KMS-11 (cell line): ENCODE results near the gene SEMA3D.

ENCODE experiments used
- H2AFZ ChIP-seq: fragments of 200-600 bp; sonication (generic); 2 replicates; pipeline ENCODE4 v1.6.1; 2016; ENCODE audit warnings: antibody characterized with exemption, mixed run types, low read depth
- H3K27ac ChIP-seq: fragments of 200-600 bp; sonication (generic); 2 replicates; pipeline ENCODE4 v1.6.1; 2016; ENCODE audit warnings: mild to moderate bottlenecking, mixed run types
- H3K27me3 ChIP-seq: fragments of 200-600 bp; sonication (generic); 2 replicates; pipeline ENCODE4 v1.6.1; 2017; ENCODE audit warnings: mild to moderate bottlenecking, low read depth, mixed run types, moderate library complexity; ENCODE audit not compliant: insufficient read depth
- H3K36me3 ChIP-seq: fragments of 200-600 bp; sonication (generic); 2 replicates; pipeline ENCODE4 v1.6.1; 2017; ENCODE audit warnings: mild to moderate bottlenecking, mixed run types; ENCODE audit not compliant: insufficient read depth
- H3K4me1 ChIP-seq: fragments of 200-600 bp; sonication (generic); 2 replicates; pipeline ENCODE4 v1.6.1; 2016; ENCODE audit warnings: mild to moderate bottlenecking, low read depth, mixed run types; ENCODE audit not compliant: poor library complexity, severe bottlenecking
- H3K4me2 ChIP-seq: fragments of 200-600 bp; sonication (generic); 2 replicates; pipeline ENCODE4 v1.7.0; 2016; ENCODE audit warnings: mild to moderate bottlenecking, mixed run types
- H3K4me3 ChIP-seq: fragments of 200-600 bp; sonication (generic); IDR thresholded peaks from 2 replicates; pipeline ENCODE4 v1.6.1; 2017; ENCODE audit warnings: low read depth, low read length, mixed read lengths; ENCODE audit not compliant: insufficient read depth
- H3K79me2 ChIP-seq: fragments of 200-600 bp; sonication (generic); 2 replicates; pipeline ENCODE4 v1.6.1; 2016; ENCODE audit warnings: low read depth, mixed run types; ENCODE audit not compliant: insufficient read depth
- H3K9ac ChIP-seq: fragments of 200-600 bp; sonication (generic); 2 replicates; pipeline ENCODE4 v1.6.1; 2016; ENCODE audit warnings: mild to moderate bottlenecking, mixed run types
- H4K20me1 ChIP-seq: fragments of 200-600 bp; sonication (generic); 2 replicates; pipeline ENCODE4 v1.6.1; 2016; ENCODE audit warnings: mild to moderate bottlenecking, mixed run types; ENCODE audit not compliant: insufficient read depth
- TF ChIP-seq, protein P1 (sequence below): fragments of 200-600 bp; sonication (generic); conservative IDR thresholded peaks from 2 replicates; pipeline ENCODE4 v1.6.1; 2017; ENCODE audit warnings: low read depth, mild to moderate bottlenecking, antibody characterized with exemption, low read length, moderate library complexity, mixed read lengths

SEMA3D gene

DNA sequence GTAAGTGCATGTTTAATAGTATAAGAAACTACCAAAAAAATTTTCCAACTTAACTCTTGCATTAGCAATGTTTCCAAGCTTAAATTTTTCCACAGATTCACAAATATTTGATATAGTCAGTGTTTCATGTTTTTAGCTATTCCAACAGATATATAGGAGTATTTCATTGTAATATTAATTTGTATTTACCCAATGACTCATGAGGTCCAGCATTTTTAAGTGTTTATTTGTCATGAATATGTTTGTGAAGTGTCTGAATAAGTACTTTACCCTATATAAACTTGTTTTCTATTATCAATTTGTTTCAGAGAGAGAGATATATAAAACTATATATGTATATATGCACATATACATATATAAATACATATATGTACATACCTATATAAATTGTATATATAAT is 71.0 kb downstream of the SEMA3D start:
- H3K4me3 ChIP-seq, result no peak overlapping the region
- no peak overlapping the region for H3K4me2 ChIP-seq
- no peak overlapping the region for H2AFZ ChIP-seq
- no peaks in the 10 kb centered on the region for H3K27me3 ChIP-seq
- H3K36me3 ChIP-seq, result no peaks in the 10 kb centered on the region
- no peaks in the 10 kb centered on the region for H3K4me1 ChIP-seq
- H3K27ac ChIP-seq, result no peak overlapping the region
- H4K20me1 ChIP-seq, result no peaks in the 10 kb centered on the region
- H3K79me2 ChIP-seq, result no peaks in the 10 kb centered on the region
- H3K9ac ChIP-seq, result no peak overlapping the region
- TF ChIP-seq, protein P1, sequence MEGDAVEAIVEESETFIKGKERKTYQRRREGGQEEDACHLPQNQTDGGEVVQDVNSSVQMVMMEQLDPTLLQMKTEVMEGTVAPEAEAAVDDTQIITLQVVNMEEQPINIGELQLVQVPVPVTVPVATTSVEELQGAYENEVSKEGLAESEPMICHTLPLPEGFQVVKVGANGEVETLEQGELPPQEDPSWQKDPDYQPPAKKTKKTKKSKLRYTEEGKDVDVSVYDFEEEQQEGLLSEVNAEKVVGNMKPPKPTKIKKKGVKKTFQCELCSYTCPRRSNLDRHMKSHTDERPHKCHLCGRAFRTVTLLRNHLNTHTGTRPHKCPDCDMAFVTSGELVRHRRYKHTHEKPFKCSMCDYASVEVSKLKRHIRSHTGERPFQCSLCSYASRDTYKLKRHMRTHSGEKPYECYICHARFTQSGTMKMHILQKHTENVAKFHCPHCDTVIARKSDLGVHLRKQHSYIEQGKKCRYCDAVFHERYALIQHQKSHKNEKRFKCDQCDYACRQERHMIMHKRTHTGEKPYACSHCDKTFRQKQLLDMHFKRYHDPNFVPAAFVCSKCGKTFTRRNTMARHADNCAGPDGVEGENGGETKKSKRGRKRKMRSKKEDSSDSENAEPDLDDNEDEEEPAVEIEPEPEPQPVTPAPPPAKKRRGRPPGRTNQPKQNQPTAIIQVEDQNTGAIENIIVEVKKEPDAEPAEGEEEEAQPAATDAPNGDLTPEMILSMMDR, result no peak

DNA sequence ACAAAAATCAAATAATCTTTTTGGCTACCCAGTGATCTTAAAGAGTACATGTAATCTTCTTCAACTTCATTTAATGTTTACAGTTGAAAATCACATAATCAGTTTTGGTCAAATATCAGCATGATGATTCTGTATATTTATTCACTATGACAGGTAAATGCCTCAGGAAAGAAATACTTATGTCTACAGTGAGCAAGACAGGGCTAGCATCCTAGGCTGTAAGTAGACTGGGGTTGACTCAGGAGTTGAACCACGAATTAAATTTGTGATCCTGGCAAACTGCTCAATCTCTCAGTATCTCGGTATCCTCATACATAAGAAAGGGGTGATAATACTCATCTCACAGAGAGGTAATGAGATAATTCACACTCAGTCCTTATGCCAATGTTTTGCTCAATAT is 71.8 kb downstream of the SEMA3D start:
- Histone ChIP-seq H3K4me3 (no peak overlapping the region), H3K27ac (no peak overlapping the region), H3K27me3 (no peaks in the 10 kb centered on the region), H3K36me3 (no peaks in the 10 kb centered on the region), H3K9ac (no peak overlapping the region), H3K4me2 (no peak overlapping the region), H3K79me2 (no peaks in the 10 kb centered on the region), H2AFZ (no peak overlapping the region), H4K20me1 (no peaks in the 10 kb centered on the region), H3K4me1 (no peaks in the 10 kb centered on the region)
- TF ChIP-seq, protein P1, result no peak

DNA sequence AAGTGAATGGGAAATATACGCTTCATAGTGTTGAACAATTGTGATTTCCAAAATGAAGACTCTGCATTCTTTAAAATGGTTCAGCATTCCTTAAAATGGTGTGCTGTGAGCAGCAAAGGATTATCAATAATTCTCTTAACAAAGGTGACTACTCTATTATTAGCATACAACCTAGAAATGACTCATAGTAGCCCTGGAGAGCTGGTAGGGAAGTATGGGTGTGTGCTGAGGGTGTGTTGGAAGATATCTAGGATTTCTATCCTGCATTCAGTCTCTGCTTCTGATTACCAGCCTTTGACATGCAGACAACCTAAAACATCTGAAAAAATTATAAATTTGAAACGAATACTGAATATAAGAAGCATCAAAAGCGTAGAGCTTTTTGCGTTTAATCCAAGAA is 72.5 kb downstream of the SEMA3D start:
- Histone ChIP-seq H2AFZ (no peak overlapping the region), H3K4me1 (no peaks in the 10 kb centered on the region), H3K36me3 (no peaks in the 10 kb centered on the region), H4K20me1 (no peaks in the 10 kb centered on the region), H3K79me2 (no peaks in the 10 kb centered on the region), H3K4me2 (no peak overlapping the region), H3K4me3 (no peak overlapping the region), H3K27me3 (no peaks in the 10 kb centered on the region), H3K9ac (no peak overlapping the region), H3K27ac (no peak overlapping the region)
- TF ChIP-seq, protein P1, result no peak

DNA sequence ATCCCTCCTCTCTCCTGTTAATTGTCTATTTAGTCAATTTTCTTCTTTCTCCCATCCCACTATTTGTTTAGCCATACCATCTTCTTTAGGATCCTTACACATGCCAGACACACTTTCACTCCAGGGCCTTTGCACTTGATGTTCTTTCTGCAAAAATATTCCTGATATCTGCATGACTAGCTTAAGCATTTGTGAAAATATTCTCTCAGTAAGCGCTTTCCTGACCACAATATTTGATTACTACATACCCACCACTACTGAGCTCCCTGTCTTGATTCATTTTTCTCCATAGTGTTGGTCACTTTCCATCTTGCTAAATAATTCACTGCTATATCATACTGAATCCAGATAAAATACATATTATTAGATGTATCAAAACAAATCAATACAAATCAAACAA is 75.1 kb downstream of the SEMA3D start:
- no peak overlapping the region for H3K9ac ChIP-seq
- no peaks in the 10 kb centered on the region for H3K36me3 ChIP-seq
- TF ChIP-seq, protein P1, result no peak
- H3K4me2 ChIP-seq, result no peak overlapping the region
- H3K27me3 ChIP-seq, result no peaks in the 10 kb centered on the region
- H4K20me1 ChIP-seq, result no peaks in the 10 kb centered on the region
- no peak overlapping the region for H3K4me3 ChIP-seq
- no peaks in the 10 kb centered on the region for H3K4me1 ChIP-seq
- no peak overlapping the region for H3K27ac ChIP-seq
- H3K79me2 ChIP-seq, result no peaks in the 10 kb centered on the region
- no peak overlapping the region for H2AFZ ChIP-seq

DNA sequence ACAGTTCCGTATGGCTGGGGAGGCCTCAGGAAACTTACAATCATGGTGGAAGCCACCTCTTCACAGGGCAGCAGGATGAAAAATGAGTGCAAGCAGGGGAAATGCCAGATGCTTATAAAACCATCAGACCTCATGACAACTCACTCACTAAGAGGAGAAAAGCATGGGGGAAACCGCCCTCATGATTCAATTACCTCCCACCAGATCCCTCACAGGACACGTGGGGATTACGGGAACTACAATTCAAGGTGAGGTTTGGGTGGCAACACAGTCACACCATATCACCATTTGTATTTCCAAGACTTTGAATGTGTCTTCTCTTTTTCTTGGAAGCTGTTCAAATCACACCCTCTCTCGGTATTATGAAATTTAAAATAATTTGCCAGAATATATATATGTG is 80.1 kb downstream of the SEMA3D start:
- no peak overlapping the region for H2AFZ ChIP-seq
- no peaks in the 10 kb centered on the region for H3K4me1 ChIP-seq
- H3K27ac ChIP-seq, result no peak overlapping the region
- H3K27me3 ChIP-seq, result no peaks in the 10 kb centered on the region
- no peaks in the 10 kb centered on the region for H3K79me2 ChIP-seq
- H3K4me3 ChIP-seq, result no peak overlapping the region
- TF ChIP-seq, protein P1, result no peak
- no peaks in the 10 kb centered on the region for H3K36me3 ChIP-seq
- H3K4me2 ChIP-seq, result no peak overlapping the region
- H3K9ac ChIP-seq, result no peak overlapping the region
- no peaks in the 10 kb centered on the region for H4K20me1 ChIP-seq
